Caco-2 (cell line): Measurements from ENCODE around the gene MIS12. TPM values are rescaled to one million over a fixed set of nuclear protein-coding genes. Genes with fewer than 3 reads are reported as not detected.
A peak's percentile ranks its signal among the peaks of the same experiment; 100 is the strongest.

ENCODE experiments used
- BruUV-seq: library from RNA; stranded (reverse); fragments of 400-500 nt; replicated peaks from 2 replicates; lab custom pipeline; 2021; lab: Mats Ljungman, UMichigan
- CTCF ChIA-PET: fragments of 300-600 bp; sonication (Branson Sonifier 250); formaldehyde crosslinking; loops from one replicate; lab custom pipeline; 2022; ENCODE audit warnings: antibody characterized with exemption; lab: Charles Lee
- POLR2A ChIA-PET: fragments of 300-600 bp; sonication (Branson Sonifier 250); formaldehyde crosslinking; loops from one replicate; lab custom pipeline; 2022; ENCODE audit warnings: antibody characterized with exemption; lab: Charles Lee
- DNase-seq, 2 experiments: peaks; one replicate each; pipeline versions ENCODE4 v3.0.0 to v3.0.0-alpha.2; 2020 to 2022
- H3K27me3 ChIP-seq: replicated peaks from 2 replicates; pipeline ENCODE4 v1.6.0; 2011; ENCODE audit warnings: low read length; ENCODE audit not compliant: control insufficient read depth, insufficient read depth
- H3K36me3 ChIP-seq: 2 replicates; pipeline ENCODE4 v1.5.1; 2011; ENCODE audit warnings: low read length; ENCODE audit not compliant: control insufficient read depth, insufficient read depth
- H3K4me1 ChIP-seq: fragments of 250-450 bp; sonication (Bioruptor Pico); 2 replicates; pipeline ENCODE4 v1.5.1; 2020; ENCODE audit warnings: mild to moderate bottlenecking
- H3K4me3 ChIP-seq: 2 replicates; pipeline ENCODE4 v1.5.1; 2011; ENCODE audit warnings: low read depth, mild to moderate bottlenecking, control low read depth, low read length
- H3K9me3 ChIP-seq: fragments of 250-450 bp; sonication (Bioruptor Pico); 2 replicates; pipeline ENCODE4 v1.5.1; 2020; ENCODE audit warnings: mild to moderate bottlenecking, moderate library complexity
- H3K27ac Mint-ChIP-seq: one replicate; pipeline ENCODE4 v1.8.0; 2022; ENCODE audit warnings: mixed read lengths; ENCODE audit not compliant: unreplicated experiment
- H3K27me3 Mint-ChIP-seq: one replicate; pipeline ENCODE4 v1.8.0; 2022; ENCODE audit warnings: mixed read lengths; ENCODE audit not compliant: insufficient read depth, unreplicated experiment
- H3K36me3 Mint-ChIP-seq: one replicate; pipeline ENCODE4 v1.8.0; 2022; ENCODE audit warnings: mild to moderate bottlenecking, mixed read lengths; ENCODE audit not compliant: insufficient read depth, unreplicated experiment
- H3K4me1 Mint-ChIP-seq: one replicate; pipeline ENCODE4 v1.8.0; 2022; ENCODE audit warnings: low read depth, mixed read lengths; ENCODE audit not compliant: unreplicated experiment
- H3K4me3 Mint-ChIP-seq: one replicate; pipeline ENCODE4 v1.8.0; 2022; ENCODE audit warnings: mild to moderate bottlenecking, moderate library complexity, mixed read lengths; ENCODE audit not compliant: unreplicated experiment
- H3K9me3 Mint-ChIP-seq: one replicate; pipeline ENCODE4 v1.8.0; 2022; ENCODE audit warnings: mixed read lengths; ENCODE audit not compliant: unreplicated experiment
- CTCF ChIP-seq, 2 experiments: fragments of 200-600 bp in 1 of 2; IDR thresholded peaks; 1 replicate in 1 of 2; 2 replicates in 1 of 2; pipeline versions ENCODE4 v1.5.1 to v1.8.0; 2011 to 2022; ENCODE audit warnings: antibody characterized with exemption in 1 of 2, control low read depth in 1 of 2, inconsistent platforms in 1 of 2, low read depth in 1 of 2, low read length in 1 of 2, mild to moderate bottlenecking in 1 of 2, moderate library complexity in 1 of 2; ENCODE audit not compliant: insufficient read depth in 1 of 2, severe bottlenecking in 1 of 2, unreplicated experiment in 1 of 2
- intact Hi-C: fragments of 100-400 bp; cut with micrococcal nuclease; formaldehyde crosslinking; loops from one replicate; pipeline ENCODE4 v1.10.0; 2022; ENCODE audit not compliant: unreplicated experiment
- total RNA-seq: library from RNA; stranded (reverse); gene quantifications from 2 replicates; pipeline ENCODE4 v1.2.3, GENCODE V29; 2022

MIS12 gene
- total RNA-seq, 1 experiment from 2014 or later: 11.7 TPM

- peak; percentile 81 to 89 for DNase-seq
- intact Hi-C loops: loop anchor here (1.0 kb wide), 1 partner anchor 19 kb away; the partner anchor contains the start of gene RPAIN
- Mint-ChIP-seq H3K27ac (peak within 1 kb of the TSS; percentile 81), H3K4me3 (peak within 1 kb of the TSS; percentile 73), H3K4me1 (no peaks in the 10 kb centered on the region), H3K9me3 (no peaks in the 10 kb centered on the region), H3K27me3 (no peaks in the 10 kb centered on the region), H3K36me3 (peaks cover 35% of the 10 kb centered on the region)
- Histone ChIP-seq H3K4me1 (no peaks in the 10 kb centered on the region), H3K4me3 (peak within 1 kb of the TSS; percentile 63), H3K9me3 (no peaks in the 10 kb centered on the region), H3K36me3 (0 out of 2 replicates have a peak, but pooled peaks cover 1% of the 10 kb centered on the region), H3K27me3 (no peaks in the 10 kb centered on the region)
- TF ChIP-seq CTCF (IDR thresholded peaks at IDR 0.05; ENCODE audit: insufficient read depth in 1 of 2, low read depth in 1 of 2, low read length in 1 of 2, severe bottlenecking in 1 of 2, unreplicated experiment in 1 of 2): peak; percentile 75 to 82
- no TSS peak for BruUV-seq
- ChIA-PET CTCF (interaction anchor here (0.6 to 1.4 kb wide), 6 partner anchors 14 to 995 kb away, joined by 3 to 10 read pairs (median 4); partner anchors contain the start of genes DERL2, DHX33, MIS12 and NUP88), POLR2A (interaction anchor here (1.2 kb wide), 1 partner anchor 20 kb away, joined by 4 read pairs; the partner anchor contains the start of genes NUP88 and RPAIN)
Observed at GRCh38 chr17:5438716-5439445, 47.5 kb upstream of the MIS12 start, which contains the start of gene C1QBP. Gene C1QBP, minus strand, starts transcription at chr17:5439155. Its CDS starts 82 bp downstream, at chr17:5439073.

- no TSS peak for BruUV-seq
- no peak for TF ChIP-seq CTCF (IDR thresholded peaks at IDR 0.05; ENCODE audit: insufficient read depth in 1 of 2, low read depth in 1 of 2, low read length in 1 of 2, severe bottlenecking in 1 of 2, unreplicated experiment in 1 of 2)
- no peaks in the 10 kb centered on the region for H3K9me3 Mint-ChIP-seq
- H3K4me3 Mint-ChIP-seq: peak overlapping the region; percentile 73
- H3K27me3 ChIP-seq: no peaks in the 10 kb centered on the region
- intact Hi-C loops: loop anchor here (1.0 kb wide), 1 partner anchor 19 kb away; the partner anchor contains the start of gene RPAIN
- no peak overlapping the region; the same call in 1 of the 2 replicates for H3K4me3 ChIP-seq
- peaks cover 33% of the 10 kb centered on the region for H3K36me3 Mint-ChIP-seq
- H3K27me3 Mint-ChIP-seq: no peaks in the 10 kb centered on the region
- no peaks in the 10 kb centered on the region for H3K4me1 Mint-ChIP-seq
- H3K4me1 ChIP-seq: no peaks in the 10 kb centered on the region
- CTCF ChIA-PET: interaction anchor here (0.6 to 1.4 kb wide), 6 partner anchors 15 to 994 kb away, joined by 3 to 10 read pairs (median 4); partner anchors contain the start of genes DERL2, DHX33, MIS12 and NUP88
- no peaks in the 10 kb centered on the region for H3K9me3 ChIP-seq
- 0 out of 2 replicates have a peak, but pooled peaks cover 1% of the 10 kb centered on the region for H3K36me3 ChIP-seq
- DNase-seq: no peak
- POLR2A ChIA-PET: interaction anchor here (1.2 kb wide), 1 partner anchor 20 kb away, joined by 4 read pairs; the partner anchor contains the start of genes NUP88 and RPAIN
- H3K27ac Mint-ChIP-seq: peak overlapping the region; percentile 81
Observed at GRCh38 chr17:5439446-5439764, 47.0 kb upstream of the MIS12 start.

GRCh38 chr17:5443728-5444127 lies 42.6 kb upstream of the MIS12 start:
- no peaks in the 10 kb centered on the region for H3K27me3 ChIP-seq
- H3K27me3 Mint-ChIP-seq: no peaks in the 10 kb centered on the region

More at GRCh38 chr17:5443728-5444127, 42.6 kb upstream of the MIS12 start:
- Histone ChIP-seq H3K36me3 (no peaks in the 10 kb centered on the region; the same call in 1 of the 2 replicates), H3K4me1 (no peaks in the 10 kb centered on the region), H3K9me3 (no peaks in the 10 kb centered on the region), H3K4me3 (no peak overlapping the region)
- Mint-ChIP-seq H3K9me3 (no peaks in the 10 kb centered on the region), H3K36me3 (peaks cover 26% of the 10 kb centered on the region), H3K4me1 (no peaks in the 10 kb centered on the region), H3K4me3 (no peak overlapping the region), H3K27ac (no peak overlapping the region)
- CTCF ChIA-PET: no interaction called here
- TF ChIP-seq CTCF (IDR thresholded peaks at IDR 0.05; ENCODE audit: insufficient read depth in 1 of 2, low read depth in 1 of 2, low read length in 1 of 2, severe bottlenecking in 1 of 2, unreplicated experiment in 1 of 2): no peak
- intact Hi-C loops: no loop called here
- POLR2A ChIA-PET: no interaction called here
- DNase-seq: no peak
- no TSS peak for BruUV-seq
